Measurements from ENCODE around the gene PTPRE.

DNA sequence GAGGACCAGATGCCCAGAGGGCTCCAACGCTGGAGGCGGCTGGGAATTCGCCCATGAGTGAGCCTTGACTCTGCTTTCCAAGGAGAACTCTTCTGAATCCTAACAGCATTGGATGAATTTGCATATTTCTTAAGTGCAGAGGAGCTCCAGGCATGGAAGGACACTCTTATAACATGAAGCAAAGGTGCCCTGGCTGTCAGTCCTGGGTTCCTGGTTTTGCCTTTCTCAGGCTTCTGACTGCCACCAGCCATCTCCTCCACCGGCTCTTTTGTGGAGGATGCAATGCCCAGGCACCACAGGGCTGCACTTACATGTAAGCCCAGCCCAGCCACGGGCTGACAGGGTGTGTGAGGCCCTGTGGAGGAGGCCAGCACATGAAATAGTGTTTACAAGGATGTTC lies 22.4 kb upstream of the PTPRE start:
- TF ChIP-seq, protein P1, sequence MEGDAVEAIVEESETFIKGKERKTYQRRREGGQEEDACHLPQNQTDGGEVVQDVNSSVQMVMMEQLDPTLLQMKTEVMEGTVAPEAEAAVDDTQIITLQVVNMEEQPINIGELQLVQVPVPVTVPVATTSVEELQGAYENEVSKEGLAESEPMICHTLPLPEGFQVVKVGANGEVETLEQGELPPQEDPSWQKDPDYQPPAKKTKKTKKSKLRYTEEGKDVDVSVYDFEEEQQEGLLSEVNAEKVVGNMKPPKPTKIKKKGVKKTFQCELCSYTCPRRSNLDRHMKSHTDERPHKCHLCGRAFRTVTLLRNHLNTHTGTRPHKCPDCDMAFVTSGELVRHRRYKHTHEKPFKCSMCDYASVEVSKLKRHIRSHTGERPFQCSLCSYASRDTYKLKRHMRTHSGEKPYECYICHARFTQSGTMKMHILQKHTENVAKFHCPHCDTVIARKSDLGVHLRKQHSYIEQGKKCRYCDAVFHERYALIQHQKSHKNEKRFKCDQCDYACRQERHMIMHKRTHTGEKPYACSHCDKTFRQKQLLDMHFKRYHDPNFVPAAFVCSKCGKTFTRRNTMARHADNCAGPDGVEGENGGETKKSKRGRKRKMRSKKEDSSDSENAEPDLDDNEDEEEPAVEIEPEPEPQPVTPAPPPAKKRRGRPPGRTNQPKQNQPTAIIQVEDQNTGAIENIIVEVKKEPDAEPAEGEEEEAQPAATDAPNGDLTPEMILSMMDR (IDR thresholded peaks at IDR 0.05; ENCODE audit: low read depth, low read length, poor library complexity, severe bottlenecking): no peak
- no peak for TF ChIP-seq EZH2phosphoT487 (IDR thresholded peaks at IDR 0.05; ENCODE audit: borderline replicate concordance, low read length)
